H9 (cell line): ENCODE data around the gene TNRC6C. TPM values are rescaled to one million over a fixed set of nuclear protein-coding genes. Genes with fewer than 3 reads are reported as not detected.
A peak's percentile ranks its signal among the peaks of the same experiment; 100 is the strongest.

ENCODE experiments used
- DNase-seq: peaks from one replicate; pipeline ENCODE4 v3.0.0-alpha.2; 2017
- H2AFZ ChIP-seq: one replicate; pipeline ENCODE4 v1.6.1; 2013; ENCODE audit warnings: mild to moderate bottlenecking, low read length, control low read depth, moderate library complexity
- H2AK5ac ChIP-seq: 2 replicates; pipeline ENCODE4 v1.6.1; 2013; ENCODE audit warnings: low read length, control low read depth, mixed read lengths; ENCODE audit not compliant: insufficient read length
- H2BK120ac ChIP-seq: one replicate; pipeline ENCODE4 v1.6.1; 2013; ENCODE audit warnings: low read depth, mild to moderate bottlenecking, low read length, control low read depth, inconsistent platforms; ENCODE audit not compliant: poor library complexity, severe bottlenecking
- H2BK12ac ChIP-seq: 2 replicates; pipeline ENCODE4 v1.6.1; 2013; ENCODE audit warnings: low read length, control low read depth, mixed read lengths, low read depth; ENCODE audit not compliant: insufficient read length
- H2BK15ac ChIP-seq: 2 replicates; pipeline ENCODE4 v1.6.1; 2013; ENCODE audit warnings: low read depth, low read length, control low read depth
- H2BK20ac ChIP-seq: one replicate; pipeline ENCODE4 v1.6.1; 2013; ENCODE audit warnings: low read depth, mild to moderate bottlenecking, low read length, control low read depth, inconsistent platforms; ENCODE audit not compliant: poor library complexity, severe bottlenecking
- H2BK5ac ChIP-seq: 2 replicates; pipeline ENCODE4 v1.6.1; 2013; ENCODE audit warnings: low read length, control low read depth, mixed read lengths; ENCODE audit not compliant: insufficient read length
- H3K14ac ChIP-seq: 2 replicates; pipeline ENCODE4 v1.6.1; 2013; ENCODE audit warnings: low read length, control low read depth; ENCODE audit not compliant: insufficient read depth
- H3K18ac ChIP-seq: 2 replicates; pipeline ENCODE4 v1.6.1; 2013; ENCODE audit warnings: low read depth, mild to moderate bottlenecking, mixed read lengths, low read length, control low read depth; ENCODE audit not compliant: insufficient read length
- H3K23ac ChIP-seq: 2 replicates; pipeline ENCODE4 v1.6.1; 2013; ENCODE audit warnings: low read length, control low read depth, mixed read lengths, low read depth; ENCODE audit not compliant: insufficient read length
- H3K23me2 ChIP-seq: 2 replicates; pipeline ENCODE4 v1.6.1; 2013; ENCODE audit warnings: low read depth, mild to moderate bottlenecking, mixed read lengths, low read length, control low read depth; ENCODE audit not compliant: insufficient read length, poor library complexity, severe bottlenecking
- H3K27ac ChIP-seq: 2 replicates; pipeline ENCODE4 v1.5.1; 2013; ENCODE audit warnings: low read length, control low read depth, mixed read lengths, low read depth; ENCODE audit not compliant: insufficient read length
- H3K27me3 ChIP-seq: 2 replicates; pipeline ENCODE4 v1.6.1; 2013; ENCODE audit warnings: low read length, control low read depth, inconsistent platforms; ENCODE audit not compliant: insufficient read depth
- H3K4ac ChIP-seq: 2 replicates; pipeline ENCODE4 v1.6.1; 2013; ENCODE audit warnings: low read depth, mild to moderate bottlenecking, control low read depth, inconsistent platforms, low read length, moderate library complexity
- H3K4me1 ChIP-seq: 2 replicates; pipeline ENCODE4 v1.6.1; 2013; ENCODE audit warnings: low read length, control low read depth, inconsistent platforms; ENCODE audit not compliant: insufficient read depth
- H3K4me2 ChIP-seq: 2 replicates; pipeline ENCODE4 v1.6.1; 2013; ENCODE audit warnings: low read length, control low read depth, mixed read lengths; ENCODE audit not compliant: insufficient read length, insufficient read depth
- H3K56ac ChIP-seq: 2 replicates; pipeline ENCODE4 v1.6.1; 2013; ENCODE audit warnings: low read depth, mild to moderate bottlenecking, mixed read lengths, low read length, control low read depth; ENCODE audit not compliant: insufficient read length
- H3K79me1 ChIP-seq: 2 replicates; pipeline ENCODE4 v1.6.1; 2013; ENCODE audit warnings: low read depth, mild to moderate bottlenecking, moderate library complexity, low read length, control low read depth, inconsistent platforms; ENCODE audit not compliant: insufficient read depth, poor library complexity, severe bottlenecking
- H3K79me2 ChIP-seq: 2 replicates; pipeline ENCODE4 v1.6.1; 2013; ENCODE audit warnings: low read length, control low read depth, inconsistent platforms; ENCODE audit not compliant: insufficient read depth
- H3K9ac ChIP-seq: 2 replicates; pipeline ENCODE4 v1.6.1; 2013; ENCODE audit warnings: low read length, control low read depth, mixed read lengths; ENCODE audit not compliant: insufficient read length; ENCODE audit errors: extremely low read depth
- H3K9me3 ChIP-seq: one replicate; pipeline ENCODE4 v1.6.1; 2013; ENCODE audit warnings: low read depth, low read length, inconsistent platforms; ENCODE audit not compliant: control insufficient read depth
- H3T11ph ChIP-seq: one replicate; pipeline ENCODE4 v1.6.1; 2013; ENCODE audit warnings: mild to moderate bottlenecking, low read length, control low read depth, inconsistent platforms
- H4K20me1 ChIP-seq: one replicate; pipeline ENCODE4 v1.6.1; 2013; ENCODE audit not compliant: control insufficient read depth, insufficient read length, insufficient read depth
- H4K5ac ChIP-seq: 2 replicates; pipeline ENCODE4 v1.6.1; 2013; ENCODE audit warnings: low read depth, mild to moderate bottlenecking, mixed read lengths, low read length, control low read depth; ENCODE audit not compliant: insufficient read length
- H4K8ac ChIP-seq: replicated peaks from 2 replicates; pipeline ENCODE4 v1.6.1; 2013; ENCODE audit warnings: low read length, control low read depth, mixed read lengths, low read depth; ENCODE audit not compliant: insufficient read length
- H4K91ac ChIP-seq: 2 replicates; pipeline ENCODE4 v1.6.1; 2013; ENCODE audit warnings: low read depth, mild to moderate bottlenecking, moderate library complexity, mixed read lengths, low read length, control low read depth; ENCODE audit not compliant: insufficient read length
- H3K27ac Mint-ChIP-seq, 3 experiments: 2 replicates in 2 of 3; 3 replicates in 1 of 3; pipeline ENCODE4 v1.8.0; 2020 to 2021; ENCODE audit warnings: mixed read lengths in 3 of 3, mild to moderate bottlenecking in 1 of 3, moderate library complexity in 1 of 3
- H3K27me3 Mint-ChIP-seq: 2 replicates; pipeline ENCODE4 v1.8.0; 2021; ENCODE audit warnings: low read depth, mild to moderate bottlenecking, moderate library complexity, mixed read lengths
- H3K36me3 Mint-ChIP-seq, 3 experiments: 2 replicates in 2 of 3; 3 replicates in 1 of 3; pipeline ENCODE4 v1.8.0; 2020 to 2021; ENCODE audit warnings: low read depth in 3 of 3, mixed read lengths in 3 of 3; ENCODE audit not compliant: insufficient read depth in 1 of 3
- H3K4me1 Mint-ChIP-seq, 2 experiments: 2 replicates each; pipeline ENCODE4 v1.8.0; 2020; ENCODE audit warnings: mixed read lengths in 2 of 2
- H3K4me3 Mint-ChIP-seq, 2 experiments: 2 replicates in 1 of 2; 3 replicates in 1 of 2; pipeline ENCODE4 v1.8.0; 2020 to 2021; ENCODE audit warnings: mild to moderate bottlenecking in 2 of 2, mixed read lengths in 2 of 2, moderate library complexity in 1 of 2
- H3K9me3 Mint-ChIP-seq, 2 experiments: 2 replicates in 1 of 2; 3 replicates in 1 of 2; pipeline ENCODE4 v1.8.0; 2020; ENCODE audit warnings: mild to moderate bottlenecking in 2 of 2, mixed read lengths in 2 of 2, moderate library complexity in 1 of 2
- WGBS: extraction: QIAGEN DNeasy Blood & Tissue Kit; methylation state at CpG from one replicate; pipeline ENCODE4 v1.1.7; 2013; ENCODE audit warnings: missing lambda C conversion rate, low lambda C conversion rate, mixed read lengths; ENCODE audit not compliant: insufficient read length; ENCODE audit errors: extremely low coverage; 5-methylcytosine and 5-hydroxymethylcytosine counted together
- total RNA-seq: library from RNA; stranded (reverse); gene quantifications from 2 replicates; pipeline ENCODE4 v1.2.1, GENCODE V29; 2021
- TF ChIP-seq, protein P1 (sequence below): fragments of 200-600 bp; sonication (generic); conservative IDR thresholded peaks from 3 replicates; pipeline ENCODE4 v1.8.0; 2021; ENCODE audit warnings: antibody characterized with exemption, mild to moderate bottlenecking

Gene TNRC6C
- total RNA-seq, 1 experiment from 2014 or later = 24.7 TPM

DNA sequence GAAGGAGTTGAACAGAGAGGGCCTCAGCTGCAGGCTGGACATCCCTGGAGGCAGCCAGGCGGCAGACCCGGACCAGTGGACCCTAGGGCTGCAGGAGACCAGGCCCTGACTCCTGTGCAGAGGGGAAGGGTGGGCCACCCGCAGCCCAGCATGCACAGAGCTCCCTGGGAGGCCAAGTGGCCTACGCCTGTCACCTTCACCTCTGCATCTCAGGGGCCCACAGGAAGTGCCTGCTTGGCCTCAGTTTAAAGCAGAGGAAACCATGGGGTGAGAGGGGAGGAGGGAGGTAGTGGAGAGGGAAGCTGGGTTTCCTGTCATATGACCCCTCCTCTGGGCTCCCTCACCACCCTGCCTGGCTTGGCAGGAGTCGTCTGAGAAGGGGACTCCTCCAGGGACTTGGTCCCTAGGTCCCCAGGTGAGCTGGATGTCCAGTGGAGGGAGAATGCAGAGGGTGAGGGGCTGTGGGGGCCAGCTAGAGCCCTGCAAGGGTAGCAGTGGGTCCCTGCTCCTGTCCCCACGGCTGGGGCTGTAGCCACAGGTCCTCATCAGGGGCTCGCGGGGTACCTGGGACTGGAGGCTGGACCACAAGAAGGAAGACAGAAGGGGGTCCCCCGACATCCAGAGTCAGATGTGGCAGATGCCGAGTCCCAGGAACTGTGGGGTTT, 172.1 kb downstream of the TNRC6C start, which contains the start of gene TMC8:
Gene TMC8, plus strand, starts transcription at position 335 of the 665 bp plus-strand sequence. CDS start 818 bp downstream, outside the sequence.
- Histone ChIP-seq H3K56ac (no peak within 1 kb of the TSS), H4K5ac (no peak within 1 kb of the TSS), H3K27ac (no peak within 1 kb of the TSS), H3K79me1 (no peaks in the 10 kb centered on the region), H3K23me2 (peaks cover 19% of the 10 kb centered on the region), H2AK5ac (no peak within 1 kb of the TSS), H3K4me1 (peaks cover 14% of the 10 kb centered on the region; the same call in 1 of the 2 replicates), H3K14ac (no peak within 1 kb of the TSS; the same call in 1 of the 2 replicates), H2BK15ac (no peak within 1 kb of the TSS), H3K18ac (no peak within 1 kb of the TSS), H4K8ac (no peak within 1 kb of the TSS), H4K91ac (no peak within 1 kb of the TSS), H3T11ph (no peak within 1 kb of the TSS), H3K9ac (no peak within 1 kb of the TSS), H2AFZ (no peak within 1 kb of the TSS), H4K20me1 (no peaks in the 10 kb centered on the region), H3K9me3 (no peaks in the 10 kb centered on the region), H3K4ac (no peak within 1 kb of the TSS), H2BK12ac (no peak within 1 kb of the TSS), H3K79me2 (no peaks in the 10 kb centered on the region; the same call in 1 of the 2 replicates), H2BK5ac (no peak within 1 kb of the TSS), H2BK20ac (no peak within 1 kb of the TSS), H3K23ac (no peak within 1 kb of the TSS), H2BK120ac (no peak within 1 kb of the TSS), H3K27me3 (no peaks in the 10 kb centered on the region; the same call in 1 of the 2 replicates), H3K4me2 (peak within 1 kb of the TSS; percentile 36)
- no CpG with 5 or more reads among the region's 10 CpGs for WGBS
- Mint-ChIP-seq H3K9me3 (no peaks in the 10 kb centered on the region; a peak in 2 of 5 replicates), H3K27ac (peak within 1 kb of the TSS in 1 of 3 experiments; percentile 75; a peak in 1 of 7 replicates), H3K36me3 (no peaks in the 10 kb centered on the region; a peak in 1 of 7 replicates), H3K4me1 (peaks cover 28 to 29% of the 10 kb centered on the region in 2 experiments), H3K27me3 (peaks cover 21% of the 10 kb centered on the region), H3K4me3 (peak within 1 kb of the TSS; percentile 26 to 41; a peak in 3 of 5 replicates)
- peak; percentile 67 for DNase-seq
- TF ChIP-seq, protein P1, sequence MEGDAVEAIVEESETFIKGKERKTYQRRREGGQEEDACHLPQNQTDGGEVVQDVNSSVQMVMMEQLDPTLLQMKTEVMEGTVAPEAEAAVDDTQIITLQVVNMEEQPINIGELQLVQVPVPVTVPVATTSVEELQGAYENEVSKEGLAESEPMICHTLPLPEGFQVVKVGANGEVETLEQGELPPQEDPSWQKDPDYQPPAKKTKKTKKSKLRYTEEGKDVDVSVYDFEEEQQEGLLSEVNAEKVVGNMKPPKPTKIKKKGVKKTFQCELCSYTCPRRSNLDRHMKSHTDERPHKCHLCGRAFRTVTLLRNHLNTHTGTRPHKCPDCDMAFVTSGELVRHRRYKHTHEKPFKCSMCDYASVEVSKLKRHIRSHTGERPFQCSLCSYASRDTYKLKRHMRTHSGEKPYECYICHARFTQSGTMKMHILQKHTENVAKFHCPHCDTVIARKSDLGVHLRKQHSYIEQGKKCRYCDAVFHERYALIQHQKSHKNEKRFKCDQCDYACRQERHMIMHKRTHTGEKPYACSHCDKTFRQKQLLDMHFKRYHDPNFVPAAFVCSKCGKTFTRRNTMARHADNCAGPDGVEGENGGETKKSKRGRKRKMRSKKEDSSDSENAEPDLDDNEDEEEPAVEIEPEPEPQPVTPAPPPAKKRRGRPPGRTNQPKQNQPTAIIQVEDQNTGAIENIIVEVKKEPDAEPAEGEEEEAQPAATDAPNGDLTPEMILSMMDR = no peak
